ENCODE measurements around the gene INSIG1. TPM values are rescaled to one million over a fixed set of nuclear protein-coding genes. Genes with fewer than 3 reads are reported as not detected.

INSIG1 gene
- total and polyA plus RNA-seq, 4 donors: 118 to 219 (median 193) TPM

DNA sequence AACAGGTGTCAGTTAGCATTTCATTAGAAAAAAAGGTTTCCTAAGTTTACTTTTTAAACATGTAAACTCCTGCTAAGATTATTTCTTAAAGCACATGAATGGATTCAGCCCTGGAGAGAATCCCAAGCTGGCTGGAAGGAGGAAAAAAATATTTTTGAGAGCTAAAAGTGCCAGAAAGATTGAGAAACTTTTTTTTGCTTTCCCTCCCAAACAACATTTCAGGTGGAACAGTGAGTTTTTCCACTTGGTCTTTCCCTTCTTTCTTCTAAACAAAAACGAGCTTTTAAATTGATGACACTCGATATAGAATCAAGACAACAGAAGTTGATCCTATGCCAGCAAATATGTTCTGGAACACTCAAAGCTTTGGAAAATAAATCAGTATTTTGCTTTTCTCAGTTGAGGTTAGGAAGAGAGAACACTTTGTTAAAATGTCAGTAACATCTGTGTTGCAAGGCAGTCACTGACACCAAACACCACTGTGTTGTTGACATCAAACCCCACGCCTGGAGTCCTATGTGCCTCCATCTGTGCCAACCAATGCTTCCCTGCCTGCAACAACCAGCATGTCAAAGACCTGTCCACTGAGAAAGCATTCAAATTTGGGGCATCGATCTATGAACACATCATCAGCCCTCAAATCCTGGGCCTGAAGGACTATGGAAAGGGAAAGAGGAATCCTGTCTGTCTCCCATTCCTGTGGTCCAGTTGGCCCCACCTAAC is 22.9 kb upstream of the INSIG1 start:
- 29% methylated on average over 4 of the region's 4 CpGs for WGBS
- no peaks in the 10 kb centered on the region for H3K36me3 ChIP-seq (ENCODE audit: control insufficient read depth in 4 of 4, insufficient read depth in 3 of 4, low read depth in 1 of 4, low read length in 3 of 4)
- H3K4me1 ChIP-seq (ENCODE audit: control insufficient read depth in 4 of 4, insufficient read depth in 4 of 4, low read length in 3 of 4): peaks cover 8 to 53% (median 37%) of the 10 kb centered on the region in 4 donors
- peak overlapping the region in 1 of 2 donors; percentile 80 for H3K9ac ChIP-seq (ENCODE audit: low read depth in 1 of 2, low read length in 2 of 2)
- H3K9me3 ChIP-seq (ENCODE audit: control insufficient read depth in 4 of 4, low read length in 3 of 4): no peaks in the 10 kb centered on the region
- H3K27ac ChIP-seq (ENCODE audit: low read depth in 1 of 2, low read length in 2 of 2): peak overlapping the region; percentile 91 to 93
- no peak for DNase-seq (ENCODE audit: low spot score)
- H3K27me3 ChIP-seq (ENCODE audit: control insufficient read depth in 4 of 4, insufficient read depth in 4 of 4, low read length in 3 of 4): no peaks in the 10 kb centered on the region
- H3K4me3 ChIP-seq (ENCODE audit: low read depth in 1 of 3, low read length in 3 of 3): peak overlapping the region in 1 of 3 donors; percentile 38
- TF ChIP-seq, protein P1, sequence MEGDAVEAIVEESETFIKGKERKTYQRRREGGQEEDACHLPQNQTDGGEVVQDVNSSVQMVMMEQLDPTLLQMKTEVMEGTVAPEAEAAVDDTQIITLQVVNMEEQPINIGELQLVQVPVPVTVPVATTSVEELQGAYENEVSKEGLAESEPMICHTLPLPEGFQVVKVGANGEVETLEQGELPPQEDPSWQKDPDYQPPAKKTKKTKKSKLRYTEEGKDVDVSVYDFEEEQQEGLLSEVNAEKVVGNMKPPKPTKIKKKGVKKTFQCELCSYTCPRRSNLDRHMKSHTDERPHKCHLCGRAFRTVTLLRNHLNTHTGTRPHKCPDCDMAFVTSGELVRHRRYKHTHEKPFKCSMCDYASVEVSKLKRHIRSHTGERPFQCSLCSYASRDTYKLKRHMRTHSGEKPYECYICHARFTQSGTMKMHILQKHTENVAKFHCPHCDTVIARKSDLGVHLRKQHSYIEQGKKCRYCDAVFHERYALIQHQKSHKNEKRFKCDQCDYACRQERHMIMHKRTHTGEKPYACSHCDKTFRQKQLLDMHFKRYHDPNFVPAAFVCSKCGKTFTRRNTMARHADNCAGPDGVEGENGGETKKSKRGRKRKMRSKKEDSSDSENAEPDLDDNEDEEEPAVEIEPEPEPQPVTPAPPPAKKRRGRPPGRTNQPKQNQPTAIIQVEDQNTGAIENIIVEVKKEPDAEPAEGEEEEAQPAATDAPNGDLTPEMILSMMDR (IDR thresholded peaks at IDR 0.05; ENCODE audit: low read depth, low read length, missing input control): no peak
- TF ChIP-seq HNF4A (conservative IDR thresholded peaks at IDR 0.05) (peak; percentile 61 to 75), GABPA (IDR thresholded peaks at IDR 0.05 in 1 of 2, conservative IDR thresholded peaks at IDR 0.05 in 1 of 2) (peak in 1 of 2 donors; percentile 21), JUND (IDR thresholded peaks at IDR 0.05) (peak; percentile 51 to 71), FOXA1 (IDR thresholded peaks at IDR 0.05) (no peak), YY1 (IDR thresholded peaks at IDR 0.05) (peak; percentile 87), RXRA (IDR thresholded peaks at IDR 0.05) (peak; percentile 97 to 99), RAD21 (IDR thresholded peaks at IDR 0.05) (peak; percentile 45 to 60), HNF4G (IDR thresholded peaks at IDR 0.05) (peak; percentile 18), NR2F2 (IDR thresholded peaks at IDR 0.05) (no peak), SP1 (IDR thresholded peaks at IDR 0.05) (peak; percentile 97), FOXA2 (IDR thresholded peaks at IDR 0.05) (peak; percentile 80), EGR1 (IDR thresholded peaks at IDR 0.05; ENCODE audit: low read depth in 2 of 2) (no peak), TAF1 (conservative IDR thresholded peaks at IDR 0.05) (peak; percentile 91)
- TF ChIP-seq, protein P2, sequence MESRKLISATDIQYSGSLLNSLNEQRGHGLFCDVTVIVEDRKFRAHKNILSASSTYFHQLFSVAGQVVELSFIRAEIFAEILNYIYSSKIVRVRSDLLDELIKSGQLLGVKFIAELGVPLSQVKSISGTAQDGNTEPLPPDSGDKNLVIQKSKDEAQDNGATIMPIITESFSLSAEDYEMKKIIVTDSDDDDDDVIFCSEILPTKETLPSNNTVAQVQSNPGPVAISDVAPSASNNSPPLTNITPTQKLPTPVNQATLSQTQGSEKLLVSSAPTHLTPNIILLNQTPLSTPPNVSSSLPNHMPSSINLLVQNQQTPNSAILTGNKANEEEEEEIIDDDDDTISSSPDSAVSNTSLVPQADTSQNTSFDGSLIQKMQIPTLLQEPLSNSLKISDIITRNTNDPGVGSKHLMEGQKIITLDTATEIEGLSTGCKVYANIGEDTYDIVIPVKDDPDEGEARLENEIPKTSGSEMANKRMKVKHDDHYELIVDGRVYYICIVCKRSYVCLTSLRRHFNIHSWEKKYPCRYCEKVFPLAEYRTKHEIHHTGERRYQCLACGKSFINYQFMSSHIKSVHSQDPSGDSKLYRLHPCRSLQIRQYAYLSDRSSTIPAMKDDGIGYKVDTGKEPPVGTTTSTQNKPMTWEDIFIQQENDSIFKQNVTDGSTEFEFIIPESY (IDR thresholded peaks at IDR 0.05): peak; percentile 73
- TF ChIP-seq, protein P3, sequence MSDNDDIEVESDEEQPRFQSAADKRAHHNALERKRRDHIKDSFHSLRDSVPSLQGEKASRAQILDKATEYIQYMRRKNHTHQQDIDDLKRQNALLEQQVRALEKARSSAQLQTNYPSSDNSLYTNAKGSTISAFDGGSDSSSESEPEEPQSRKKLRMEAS (IDR thresholded peaks at IDR 0.05): peak; percentile 74
- TF ChIP-seq, protein P4, sequence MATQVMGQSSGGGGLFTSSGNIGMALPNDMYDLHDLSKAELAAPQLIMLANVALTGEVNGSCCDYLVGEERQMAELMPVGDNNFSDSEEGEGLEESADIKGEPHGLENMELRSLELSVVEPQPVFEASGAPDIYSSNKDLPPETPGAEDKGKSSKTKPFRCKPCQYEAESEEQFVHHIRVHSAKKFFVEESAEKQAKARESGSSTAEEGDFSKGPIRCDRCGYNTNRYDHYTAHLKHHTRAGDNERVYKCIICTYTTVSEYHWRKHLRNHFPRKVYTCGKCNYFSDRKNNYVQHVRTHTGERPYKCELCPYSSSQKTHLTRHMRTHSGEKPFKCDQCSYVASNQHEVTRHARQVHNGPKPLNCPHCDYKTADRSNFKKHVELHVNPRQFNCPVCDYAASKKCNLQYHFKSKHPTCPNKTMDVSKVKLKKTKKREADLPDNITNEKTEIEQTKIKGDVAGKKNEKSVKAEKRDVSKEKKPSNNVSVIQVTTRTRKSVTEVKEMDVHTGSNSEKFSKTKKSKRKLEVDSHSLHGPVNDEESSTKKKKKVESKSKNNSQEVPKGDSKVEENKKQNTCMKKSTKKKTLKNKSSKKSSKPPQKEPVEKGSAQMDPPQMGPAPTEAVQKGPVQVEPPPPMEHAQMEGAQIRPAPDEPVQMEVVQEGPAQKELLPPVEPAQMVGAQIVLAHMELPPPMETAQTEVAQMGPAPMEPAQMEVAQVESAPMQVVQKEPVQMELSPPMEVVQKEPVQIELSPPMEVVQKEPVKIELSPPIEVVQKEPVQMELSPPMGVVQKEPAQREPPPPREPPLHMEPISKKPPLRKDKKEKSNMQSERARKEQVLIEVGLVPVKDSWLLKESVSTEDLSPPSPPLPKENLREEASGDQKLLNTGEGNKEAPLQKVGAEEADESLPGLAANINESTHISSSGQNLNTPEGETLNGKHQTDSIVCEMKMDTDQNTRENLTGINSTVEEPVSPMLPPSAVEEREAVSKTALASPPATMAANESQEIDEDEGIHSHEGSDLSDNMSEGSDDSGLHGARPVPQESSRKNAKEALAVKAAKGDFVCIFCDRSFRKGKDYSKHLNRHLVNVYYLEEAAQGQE (IDR thresholded peaks at IDR 0.05): peak; percentile 91
- TF ChIP-seq, protein P5, sequence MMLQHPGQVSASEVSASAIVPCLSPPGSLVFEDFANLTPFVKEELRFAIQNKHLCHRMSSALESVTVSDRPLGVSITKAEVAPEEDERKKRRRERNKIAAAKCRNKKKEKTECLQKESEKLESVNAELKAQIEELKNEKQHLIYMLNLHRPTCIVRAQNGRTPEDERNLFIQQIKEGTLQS (IDR thresholded peaks at IDR 0.05): peak; percentile 56

Measured in liver (tissue), 9 donors.